NCI-H460 (cell line): ENCODE results near the gene ZNF302. TPM values are rescaled to one million over a fixed set of nuclear protein-coding genes. Genes with fewer than 3 reads are reported as not detected.
"Not testable (repeated sequence)": the region's sequence is repeated elsewhere in the genome, so short reads cannot be mapped to it uniquely, and the experiment has no call there.

Experiments
- DNase-seq: peaks from one replicate; pipeline ENCODE4 v3.0.0-alpha.2; 2016; ENCODE audit warnings: low read depth; ENCODE audit errors: extremely low read depth
- total RNA-seq: library from RNA; depleted of rRNA; stranded (reverse); fragments of >200 nt; shearing (Covaris generic); gene quantifications from 2 replicates; pipeline ENCODE4 v1.2.3, GENCODE V29; 2014

Gene ZNF302
- total RNA-seq, 1 experiment from 2014 or later: 15.7 TPM

DNA sequence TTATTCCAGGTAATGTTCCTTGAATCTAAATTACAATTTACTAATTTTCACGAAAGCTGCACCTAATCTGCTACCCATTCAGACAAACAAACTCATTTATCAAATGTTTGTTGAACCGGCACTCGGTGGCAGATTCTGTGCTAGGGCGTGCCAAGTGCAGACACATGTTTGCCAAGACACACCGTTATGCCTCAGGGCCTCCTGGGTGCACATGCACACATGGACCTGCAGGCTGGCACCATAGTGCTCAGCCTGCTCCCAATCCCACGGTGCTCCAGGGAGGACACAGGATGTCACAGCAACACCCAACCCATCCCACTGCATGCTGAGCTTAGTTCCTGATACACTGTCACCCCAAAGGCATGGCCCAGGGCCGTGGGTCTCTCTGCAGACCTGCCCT lies 8.2 kb upstream of the ZNF302 start:
- DNase-seq: no peak

DNA sequence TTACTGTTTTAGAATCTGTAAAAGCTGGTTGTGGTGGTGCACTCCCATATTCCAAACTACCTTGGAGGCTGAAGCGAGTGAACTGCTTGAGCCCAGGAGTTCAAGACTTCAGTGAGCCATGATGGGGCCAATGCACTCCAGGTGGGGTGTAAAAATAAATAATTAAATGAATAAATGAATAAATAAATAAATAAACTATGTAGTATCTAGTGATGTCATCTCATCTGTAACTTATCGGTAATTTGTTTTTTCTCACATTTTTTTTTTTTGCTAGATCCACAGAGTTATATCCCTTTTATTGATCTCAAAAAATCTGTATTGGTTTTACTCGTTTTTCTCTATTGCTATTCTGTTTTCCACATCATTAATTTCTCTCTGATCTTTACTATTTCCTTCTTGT lies 5.5 kb upstream of the ZNF302 start:
- no peak for DNase-seq

DNA sequence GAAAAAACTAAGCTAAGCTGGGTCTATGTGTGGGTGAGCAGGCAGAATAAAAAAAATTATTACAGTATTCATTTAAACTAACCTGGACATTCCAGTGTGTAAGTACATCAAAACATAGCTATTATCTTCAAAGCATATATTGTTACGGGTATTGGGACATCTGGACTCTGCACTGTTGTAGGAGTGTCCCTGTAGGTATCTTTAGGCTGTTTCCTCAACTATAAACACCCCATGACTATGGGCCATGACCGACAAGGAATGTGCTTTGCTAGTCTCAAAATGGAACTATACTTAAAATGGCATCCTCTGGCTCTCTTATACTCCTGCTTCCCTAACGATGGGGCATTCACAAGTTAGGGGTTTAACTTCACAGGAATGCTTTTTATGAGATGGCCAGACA lies 3.9 kb upstream of the ZNF302 start:
- no peak for DNase-seq

DNA sequence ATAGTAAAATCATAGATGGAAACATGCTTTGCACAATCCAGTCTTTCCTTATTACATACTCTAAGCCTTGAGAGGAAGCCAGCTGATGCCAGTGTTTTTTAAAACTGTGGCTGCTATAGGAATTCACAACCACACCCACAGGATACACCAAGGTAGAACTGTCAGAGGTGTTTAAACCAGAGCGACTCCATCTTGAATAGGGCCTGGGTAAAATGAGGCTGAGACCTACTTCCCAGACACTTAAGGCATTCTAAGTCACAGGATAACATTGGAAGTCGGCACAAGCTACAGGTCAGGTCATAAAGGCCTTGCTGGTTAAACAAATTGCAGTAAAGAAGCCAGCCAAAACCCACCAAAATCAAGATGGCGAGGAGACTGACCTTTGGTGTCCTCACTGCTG lies 2.2 kb upstream of the ZNF302 start:
- DNase-seq: no peak

GRCh38 chr19:34675919-34676318 lies 1.6 kb upstream of the ZNF302 start:
- no peak for DNase-seq

DNA sequence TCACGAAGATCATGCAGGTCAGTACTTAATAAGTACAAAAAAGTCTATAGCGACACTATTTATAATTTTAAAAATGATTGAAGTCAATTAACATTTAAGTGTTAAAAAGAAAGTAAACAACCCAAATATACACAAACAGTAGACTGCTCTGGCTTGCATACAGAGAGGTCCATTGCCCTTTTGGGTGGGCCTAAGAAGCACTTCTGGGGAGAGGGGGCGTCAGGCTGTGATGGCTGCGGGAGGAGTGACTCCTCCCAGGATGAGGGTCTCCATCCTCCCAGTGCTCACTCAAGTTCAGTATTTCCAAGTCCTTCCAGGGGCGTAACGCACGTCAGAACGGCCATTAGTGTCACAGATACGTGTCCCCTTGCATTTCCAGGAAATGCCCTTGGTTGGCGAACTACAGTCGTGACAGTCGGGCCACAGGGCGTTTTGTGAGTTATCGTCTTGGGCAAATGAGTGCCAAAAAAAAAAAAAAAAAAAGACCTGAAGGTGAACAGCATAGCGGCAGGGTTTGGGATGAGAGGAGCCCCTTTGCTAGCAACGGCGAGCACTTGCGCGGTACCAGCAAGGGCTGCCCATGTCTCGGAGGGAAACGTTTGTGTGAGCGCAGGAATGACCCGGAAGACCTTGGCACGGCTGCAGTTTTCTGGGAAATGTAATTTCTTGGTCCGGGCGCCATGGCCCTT lies 637 bp upstream of the ZNF302 start, which contains the start of gene SCGB2B2:
SCGB2B2 (minus strand) TSS at position 463 of the 689 bp plus-strand sequence. CDS start 82,596 bp downstream, outside the sequence.
- peak; percentile 37 for DNase-seq

DNA sequence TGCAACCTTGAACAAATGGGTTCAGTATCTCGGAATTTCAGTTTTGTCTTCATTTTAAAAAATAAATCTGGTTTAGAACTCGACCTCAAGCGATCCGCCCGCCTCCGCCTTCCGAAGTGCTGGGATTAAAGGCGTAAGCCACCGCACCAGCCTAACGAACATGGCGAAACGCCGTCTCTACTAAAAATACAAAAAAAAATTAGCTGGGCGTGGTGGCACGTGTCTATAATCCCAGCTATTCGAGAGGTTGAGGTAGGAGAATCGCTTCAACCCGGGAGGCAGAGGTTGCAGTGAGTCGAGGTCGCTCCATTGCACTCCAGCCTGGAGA lies 571 bp downstream of the ZNF302 start:
- no peak for DNase-seq

DNA sequence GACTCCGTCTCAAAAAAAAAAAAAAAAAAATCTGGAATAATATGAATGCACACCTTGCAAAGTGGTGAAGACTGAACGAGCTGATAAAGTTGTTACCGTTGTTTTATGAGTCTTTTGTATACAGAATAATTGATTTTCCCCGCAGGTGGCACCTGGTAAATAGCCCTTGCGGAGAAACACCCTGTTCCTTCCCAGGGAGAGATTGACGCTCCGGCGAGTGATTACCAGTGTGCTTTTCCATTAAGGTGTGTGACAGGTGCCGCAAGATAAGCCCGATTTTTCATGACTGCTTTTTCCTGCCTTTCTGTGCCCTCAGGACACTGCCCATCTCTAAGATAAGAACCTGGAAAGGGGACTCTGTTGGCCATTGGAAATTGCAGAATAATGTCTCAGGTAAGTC lies 943 bp downstream of the ZNF302 start:
- no peak for DNase-seq

GRCh38 chr19:34681478-34681877 lies 4.0 kb downstream of the ZNF302 start:
- no peak for DNase-seq

DNA sequence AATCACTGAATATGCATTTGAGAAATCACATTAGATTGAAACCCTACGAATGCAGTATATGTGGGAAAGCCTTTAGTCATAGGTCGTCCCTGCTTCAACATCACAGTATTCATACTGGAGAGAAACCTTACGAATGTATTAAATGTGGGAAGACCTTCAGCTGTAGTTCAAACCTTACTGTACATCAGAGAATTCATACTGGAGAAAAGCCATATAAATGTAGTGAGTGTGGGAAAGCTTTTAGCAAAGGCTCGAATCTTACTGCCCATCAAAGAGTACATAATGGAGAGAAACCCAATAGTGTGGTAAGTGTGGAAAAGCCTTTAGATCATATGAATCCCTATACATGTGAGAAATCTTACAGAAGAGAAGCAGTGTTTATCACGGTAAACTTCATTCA lies 7.8 kb downstream of the ZNF302 start:
- DNase-seq: not testable (repeated sequence)

DNA sequence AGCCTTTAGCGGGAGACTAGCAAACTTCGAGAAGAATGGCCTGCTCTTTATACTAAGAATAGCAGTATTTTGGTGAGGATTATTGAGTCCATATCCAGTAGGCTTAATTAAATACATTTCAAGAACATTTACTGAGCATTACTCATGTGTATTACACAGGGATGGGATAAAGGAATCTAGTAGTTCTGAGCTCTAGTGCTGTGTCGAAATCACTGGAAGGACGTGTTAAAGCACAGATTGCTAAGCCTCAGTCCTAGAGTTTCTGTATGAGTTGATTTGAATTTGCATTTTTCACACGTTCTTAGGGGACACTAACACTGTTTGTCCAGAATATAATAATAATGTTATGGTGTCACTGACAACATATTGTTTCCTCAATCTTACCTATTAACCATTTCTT lies 9.0 kb downstream of the ZNF302 start:
- no peak for DNase-seq

- no peak for DNase-seq
Observed at GRCh38 chr19:34687348-34687747, 9.9 kb downstream of the ZNF302 start.

DNA sequence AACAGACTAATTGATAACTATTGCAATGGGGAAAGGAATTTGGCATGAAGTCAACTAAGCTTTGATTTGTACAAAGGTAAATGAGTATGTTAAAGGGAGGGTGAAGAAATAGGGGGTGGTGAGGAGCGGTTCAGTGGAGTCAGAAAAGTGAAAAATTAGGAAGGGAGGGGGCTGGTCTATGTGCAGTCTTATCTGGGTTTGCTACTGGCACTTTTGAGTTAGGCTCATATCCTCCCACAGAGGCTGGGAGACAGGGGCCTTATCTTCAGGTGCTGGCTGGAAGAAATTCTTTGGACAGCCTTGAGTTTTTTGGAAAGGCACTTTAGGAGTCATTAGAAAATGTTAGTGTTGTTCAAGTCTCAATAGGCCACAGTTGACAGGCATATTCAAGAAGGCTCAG lies 11.1 kb downstream of the ZNF302 start:
- no peak for DNase-seq

DNA sequence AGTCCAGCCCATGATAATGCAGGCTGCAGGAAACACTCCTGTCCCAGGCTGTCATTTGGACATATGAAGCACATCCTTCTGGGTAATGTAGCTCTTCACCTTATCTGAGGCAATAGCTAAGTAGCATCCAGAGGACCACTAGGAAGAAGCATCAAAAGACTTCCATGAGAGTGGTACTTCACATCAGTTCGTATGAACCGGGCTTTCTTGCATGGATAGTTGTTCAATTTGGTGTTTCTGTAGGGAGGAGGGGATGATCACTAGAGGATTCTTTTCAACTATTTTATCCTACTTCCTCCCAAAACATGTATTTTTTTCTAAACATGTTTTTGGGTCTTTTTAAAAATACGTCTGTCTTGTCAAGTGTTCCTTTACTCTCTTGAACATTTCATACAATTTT lies 12.9 kb downstream of the ZNF302 start:
- DNase-seq: no peak

GRCh38 chr19:34692549-34692948 lies 15.1 kb downstream of the ZNF302 start:
- DNase-seq: no peak

DNA sequence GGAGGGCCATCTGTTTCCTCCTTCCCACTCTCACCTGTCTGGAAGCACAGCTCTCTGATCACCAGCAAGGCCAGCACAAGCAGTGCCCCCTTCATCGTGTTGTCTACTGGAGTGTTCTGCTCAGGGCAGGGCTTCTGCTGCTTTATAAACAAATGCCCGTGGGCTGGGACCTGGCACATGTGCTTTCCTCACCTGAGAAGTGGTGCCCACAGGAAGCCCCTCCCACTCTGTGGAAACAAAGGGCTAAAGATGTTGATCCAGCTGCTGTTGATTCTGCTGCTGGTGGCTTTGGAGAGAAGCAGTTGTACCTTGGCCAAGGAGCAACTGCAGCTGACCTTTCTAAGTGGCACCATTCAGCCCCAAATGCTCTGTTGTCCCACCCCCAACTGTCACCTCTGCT lies 30.2 kb downstream of the ZNF302 start:
- no peak for DNase-seq

DNA sequence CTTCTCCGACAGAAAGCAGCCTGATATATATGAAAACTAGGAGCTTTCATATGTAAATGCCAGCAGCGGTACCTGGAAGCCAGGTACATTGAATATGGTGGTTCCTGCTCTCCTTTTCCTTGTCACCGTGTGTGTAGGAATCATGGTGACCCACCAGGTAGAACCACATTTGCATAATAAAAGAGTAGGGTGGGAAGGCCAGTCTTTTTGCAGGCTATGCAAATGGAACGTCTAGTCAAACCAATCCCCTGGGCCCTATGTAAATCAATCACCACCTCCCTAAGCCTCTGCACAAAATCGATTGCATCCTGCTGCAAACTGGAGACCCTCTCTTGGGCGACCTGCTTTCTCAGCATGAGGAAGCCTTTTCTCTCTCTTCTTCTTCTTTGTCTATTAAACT lies 34.4 kb downstream of the ZNF302 start:
- DNase-seq: no peak

- peak; percentile 66 for DNase-seq
Observed at GRCh38 chr19:34712395-34713261, 35.1 kb downstream of the ZNF302 start.

DNA sequence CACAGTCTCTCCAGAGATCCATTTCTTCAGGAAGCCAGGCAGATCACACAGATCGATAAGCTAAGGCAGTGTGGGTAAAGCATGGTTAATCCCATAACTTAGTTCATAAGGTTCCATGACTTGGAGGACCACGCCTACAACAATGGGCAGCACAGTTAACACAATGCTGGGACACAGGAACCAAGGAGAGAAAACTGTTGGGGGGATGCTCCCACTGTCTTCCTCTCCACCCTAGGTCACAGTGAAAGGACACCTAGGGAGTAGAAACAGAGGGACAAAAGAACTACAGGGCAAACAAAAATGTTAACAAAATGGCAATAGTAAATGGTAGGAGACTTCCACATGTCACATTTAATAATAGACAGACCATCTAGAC lies 35.8 kb downstream of the ZNF302 start:
- DNase-seq: no peak

- DNase-seq: no peak
Observed at GRCh38 chr19:34715357-34715756, 37.9 kb downstream of the ZNF302 start.

GRCh38 chr19:34722353-34722752 lies 44.9 kb downstream of the ZNF302 start:
- no peak for DNase-seq

DNA sequence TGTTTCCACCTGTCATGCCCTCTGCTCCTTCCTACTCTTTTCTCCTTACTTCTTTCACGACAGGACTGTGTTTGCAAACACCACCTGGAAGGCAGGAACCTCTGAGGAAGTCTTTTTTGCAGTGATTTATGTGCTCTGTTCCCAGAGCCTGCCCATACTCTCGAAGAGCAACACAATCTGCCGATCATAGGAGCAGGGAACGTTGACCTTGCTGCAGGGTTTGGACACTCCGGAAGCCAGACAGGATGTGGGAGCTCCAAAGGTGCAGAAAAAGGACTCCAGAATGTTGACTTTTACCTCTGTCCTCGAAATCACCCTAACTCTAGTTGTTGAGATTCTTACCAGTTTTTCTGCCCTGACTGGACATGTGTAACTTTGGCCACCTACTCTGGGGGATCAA lies 47.9 kb downstream of the ZNF302 start:
- DNase-seq: no peak
